SKM-1 (cell line): Measurements from ENCODE around the gene DRD4.
"Not testable (repeated sequence)": the region's sequence is repeated elsewhere in the genome, so short reads cannot be mapped to it uniquely, and the experiment has no call there.

ENCODE experiments used
- DNase-seq: peaks from one replicate; lab custom pipeline; 2025; ENCODE audit not compliant: unreplicated experiment; lab: John Stamatoyannopoulos, UW

The DRD4 gene

DNA sequence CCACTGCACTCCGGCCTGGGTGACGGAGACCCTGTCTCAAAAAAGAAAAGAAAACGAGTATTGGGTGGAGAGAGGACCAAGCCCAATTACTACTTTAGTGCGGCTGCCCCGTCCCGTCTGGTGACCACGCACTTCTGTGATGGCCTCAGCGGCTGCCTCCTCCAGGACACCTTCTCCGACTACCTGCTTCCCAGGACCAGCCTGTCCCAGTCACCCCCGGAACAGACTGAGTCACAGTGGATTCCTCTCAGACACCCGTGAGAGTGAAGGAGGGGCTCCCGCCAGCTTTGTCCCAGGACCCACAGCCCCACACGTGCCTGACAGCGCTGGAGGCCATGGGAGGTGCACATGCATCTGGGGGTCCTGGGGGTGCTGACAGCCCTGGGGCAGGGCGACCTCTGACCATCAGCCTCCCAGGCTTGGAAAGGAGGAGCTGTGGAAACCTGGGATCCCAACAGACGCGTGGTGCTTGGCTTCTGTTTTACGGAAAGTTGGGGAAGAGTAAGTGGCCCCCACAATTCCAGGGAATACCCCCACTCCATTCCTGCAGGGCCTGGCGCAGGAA, 4.8 kb downstream of the DRD4 start:
- no peak for DNase-seq

DNA sequence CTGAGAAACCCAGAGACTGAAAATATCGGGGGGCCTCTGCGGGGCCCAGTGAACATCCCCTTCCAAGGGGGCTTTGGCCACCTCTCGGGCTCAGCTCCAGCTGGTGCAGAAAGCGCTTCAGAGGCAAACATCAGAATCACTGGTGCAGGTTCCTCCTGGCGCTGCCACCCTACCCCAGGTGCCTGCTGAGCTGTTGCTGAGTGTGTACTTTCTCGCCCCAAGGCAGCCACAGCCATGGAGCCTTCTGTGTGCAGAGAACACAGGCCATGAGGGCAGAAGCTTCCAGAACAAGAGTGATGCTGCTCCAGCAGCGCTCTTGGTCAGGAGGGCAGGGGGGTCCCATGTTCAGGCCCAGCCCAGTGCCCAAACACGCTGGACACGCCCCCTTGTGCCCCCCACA, 6.3 kb downstream of the DRD4 start:
- no peak for DNase-seq

DNA sequence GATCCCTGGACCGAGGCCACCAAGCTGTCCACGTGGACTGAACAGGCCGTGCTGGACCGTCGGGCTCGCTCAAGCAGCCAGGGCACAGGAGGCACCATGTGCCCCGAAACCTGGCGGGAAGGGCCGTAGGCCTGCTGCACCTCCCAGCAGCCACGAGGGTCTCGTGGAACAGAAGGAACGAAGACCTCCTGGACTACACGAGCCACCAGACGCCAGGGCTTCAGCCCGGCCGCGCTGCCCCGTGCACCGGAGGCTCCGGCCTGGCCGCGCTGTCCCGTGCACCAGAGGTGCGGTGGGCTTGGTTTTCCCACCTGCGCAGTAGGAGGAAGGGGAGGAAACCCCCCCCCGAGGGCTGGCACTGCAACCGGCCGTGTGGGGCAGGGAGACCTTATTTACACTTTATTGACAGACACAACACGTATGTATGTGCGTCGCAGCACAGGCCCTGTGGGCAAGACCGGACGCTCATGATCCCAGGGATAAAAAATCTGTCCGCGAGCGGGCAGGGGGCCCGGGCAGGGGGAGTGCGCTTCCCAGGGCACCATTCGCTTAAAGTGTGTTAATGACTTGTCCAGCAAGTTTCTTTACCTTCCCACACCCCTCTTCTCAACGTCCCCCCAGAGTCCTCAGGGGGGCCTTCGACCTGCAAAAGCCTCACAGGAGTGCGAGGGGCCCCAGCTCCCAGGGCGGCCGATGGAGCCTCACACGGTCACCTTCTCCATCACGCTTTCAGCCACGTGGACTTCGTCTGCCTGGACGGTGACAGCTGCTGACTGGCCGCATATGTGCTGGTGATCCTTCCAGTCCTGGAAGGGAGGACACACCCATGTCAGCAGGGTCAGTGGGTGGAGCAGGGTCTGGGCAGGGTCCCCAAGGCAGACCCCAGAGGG, 7.0 kb downstream of the DRD4 start:
- DNase-seq: no peak

DNA sequence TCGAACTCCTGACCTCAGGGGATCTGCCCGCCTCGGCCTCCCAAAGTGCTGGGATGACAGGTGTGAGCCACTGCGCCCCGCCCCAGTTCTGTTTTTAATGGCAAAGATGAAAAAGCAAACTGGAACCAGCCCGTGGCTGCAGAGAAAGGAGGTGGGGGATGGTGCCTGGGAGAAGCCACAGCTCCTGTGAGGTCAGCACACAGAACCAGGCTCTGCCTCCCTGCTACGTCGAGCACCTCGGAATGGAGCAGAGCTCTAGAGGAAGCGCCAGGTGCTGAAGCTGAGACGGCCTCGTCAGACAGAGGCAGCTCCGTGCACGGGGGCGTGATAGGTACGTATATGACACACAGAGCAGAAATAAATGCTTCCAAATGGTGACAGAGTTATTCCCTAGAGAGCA, 8.5 kb downstream of the DRD4 start:
- no peak for DNase-seq

DNA sequence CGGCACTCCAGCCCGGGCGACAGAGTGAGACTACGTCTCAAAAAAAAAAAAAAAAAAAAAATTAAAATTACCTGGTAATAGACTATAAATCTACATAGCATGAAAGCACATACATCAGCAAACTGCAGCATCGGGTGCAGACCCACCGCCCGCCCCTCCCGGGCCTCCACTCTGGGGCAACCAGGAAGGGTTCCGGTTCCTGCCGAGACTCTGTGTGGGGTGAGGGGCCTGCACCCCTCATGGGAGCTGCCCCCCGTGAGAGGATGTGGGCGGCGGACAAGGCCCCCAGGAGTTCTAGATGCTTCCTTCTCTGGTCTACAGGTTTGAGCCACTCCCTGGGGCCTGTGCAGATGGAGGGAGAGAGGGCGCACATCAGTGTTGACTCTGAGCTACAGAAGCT, 9.1 kb downstream of the DRD4 start:
- no peak for DNase-seq

DNA sequence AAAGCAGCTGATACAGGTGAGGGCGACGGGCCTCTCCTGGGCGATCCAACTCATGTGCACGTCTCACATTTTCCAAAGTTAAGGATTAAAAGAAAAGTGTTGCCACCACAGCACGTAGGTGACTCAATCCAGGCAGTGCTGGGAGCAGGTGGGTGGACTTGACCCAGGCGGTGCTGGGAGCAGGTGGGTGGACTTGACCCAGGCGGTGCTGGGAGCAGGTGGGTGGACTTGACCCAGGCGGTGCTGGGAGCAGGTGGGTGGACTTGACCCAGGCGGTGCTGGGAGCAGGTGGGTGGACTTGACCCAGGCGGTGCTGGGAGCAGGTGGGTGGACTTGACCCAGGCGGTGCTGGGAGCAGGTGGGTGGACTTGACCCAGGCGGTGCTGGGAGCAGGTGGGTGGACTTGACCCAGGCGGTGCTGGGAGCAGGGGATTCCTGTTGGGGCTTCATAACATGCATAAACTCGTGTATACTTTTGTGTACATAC, 10.6 kb downstream of the DRD4 start:
- not testable (repeated sequence) for DNase-seq

DNA sequence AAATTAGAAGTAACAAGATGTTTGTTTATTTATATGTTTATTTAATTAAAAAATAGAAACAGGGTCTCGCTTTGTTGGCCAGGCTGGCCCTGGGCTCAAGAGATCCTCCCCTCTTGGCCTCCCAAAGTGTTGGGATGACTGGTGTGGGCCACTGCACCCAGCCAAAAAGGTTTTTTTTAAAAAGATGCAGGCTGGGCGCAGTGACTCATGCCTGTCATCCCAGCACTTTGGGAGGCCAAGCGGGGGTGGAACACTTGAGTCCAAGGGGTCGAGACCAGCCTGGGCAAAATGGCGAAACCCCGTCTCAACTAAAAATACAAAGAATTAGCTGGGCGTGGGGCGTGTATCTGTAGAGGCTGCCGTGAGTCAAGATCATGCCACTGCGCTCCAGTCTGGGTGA, 13.4 kb downstream of the DRD4 start:
- no peak for DNase-seq

DNA sequence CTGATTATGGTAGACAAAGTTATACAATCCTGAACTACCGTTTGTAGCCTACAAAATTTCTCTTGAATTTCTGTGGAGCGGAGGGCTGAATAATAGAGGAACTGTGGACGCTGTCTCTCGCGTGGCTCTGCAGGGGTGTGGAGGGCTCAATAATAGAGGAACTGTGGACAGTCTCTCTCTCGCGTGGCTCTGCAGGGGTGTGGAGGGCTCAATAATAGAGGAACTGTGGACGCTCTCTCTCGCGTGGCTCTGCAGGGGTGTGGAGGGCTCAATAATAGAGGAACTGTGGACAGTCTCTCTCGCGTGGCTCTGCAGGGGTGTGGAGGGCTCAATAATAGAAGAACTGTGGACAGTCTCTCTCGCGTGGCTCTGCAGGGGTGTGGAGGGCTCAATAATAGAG, 16.1 kb downstream of the DRD4 start:
- not testable (repeated sequence) for DNase-seq

DNA sequence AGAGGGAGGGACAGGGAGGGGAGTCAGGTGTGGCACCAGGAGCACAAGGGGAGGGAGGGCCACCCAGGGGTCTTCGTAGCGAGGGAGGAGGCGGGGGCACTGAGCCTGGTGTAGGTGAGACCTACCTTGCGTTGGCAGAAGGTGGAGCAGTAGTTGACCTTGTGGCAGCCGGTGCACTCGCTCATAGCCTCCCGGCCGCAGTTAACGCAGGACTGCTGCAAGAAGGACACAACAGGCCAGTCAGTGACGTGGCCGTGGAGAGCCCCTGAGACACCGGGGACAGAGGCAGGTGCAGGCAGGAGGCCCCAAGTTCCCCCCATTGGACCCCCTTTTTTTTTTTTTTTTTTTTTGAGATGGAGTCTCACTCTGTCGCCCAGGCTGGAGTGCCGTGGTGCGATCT, 16.8 kb downstream of the DRD4 start:
- DNase-seq: no peak

DNA sequence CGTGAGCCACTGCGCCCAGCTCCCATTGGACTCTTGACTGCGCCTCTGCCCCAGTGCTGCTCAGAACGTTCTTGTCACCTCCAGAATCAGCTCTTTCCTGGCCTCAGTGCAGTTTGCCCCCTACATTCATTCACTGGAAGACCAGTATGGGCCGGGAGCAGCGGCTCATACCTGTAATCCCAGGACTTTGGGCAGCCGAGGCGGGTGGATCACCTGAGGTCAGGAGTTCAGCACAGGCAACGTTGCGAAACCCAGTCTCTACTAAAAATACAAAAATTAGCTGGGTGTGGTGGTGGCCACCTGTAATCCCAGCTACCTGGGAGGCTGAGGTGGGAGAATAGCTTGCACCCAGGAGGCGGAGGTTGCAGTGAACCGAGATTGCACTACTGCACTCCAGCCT, 17.4 kb downstream of the DRD4 start:
- not testable (repeated sequence) for DNase-seq

DNA sequence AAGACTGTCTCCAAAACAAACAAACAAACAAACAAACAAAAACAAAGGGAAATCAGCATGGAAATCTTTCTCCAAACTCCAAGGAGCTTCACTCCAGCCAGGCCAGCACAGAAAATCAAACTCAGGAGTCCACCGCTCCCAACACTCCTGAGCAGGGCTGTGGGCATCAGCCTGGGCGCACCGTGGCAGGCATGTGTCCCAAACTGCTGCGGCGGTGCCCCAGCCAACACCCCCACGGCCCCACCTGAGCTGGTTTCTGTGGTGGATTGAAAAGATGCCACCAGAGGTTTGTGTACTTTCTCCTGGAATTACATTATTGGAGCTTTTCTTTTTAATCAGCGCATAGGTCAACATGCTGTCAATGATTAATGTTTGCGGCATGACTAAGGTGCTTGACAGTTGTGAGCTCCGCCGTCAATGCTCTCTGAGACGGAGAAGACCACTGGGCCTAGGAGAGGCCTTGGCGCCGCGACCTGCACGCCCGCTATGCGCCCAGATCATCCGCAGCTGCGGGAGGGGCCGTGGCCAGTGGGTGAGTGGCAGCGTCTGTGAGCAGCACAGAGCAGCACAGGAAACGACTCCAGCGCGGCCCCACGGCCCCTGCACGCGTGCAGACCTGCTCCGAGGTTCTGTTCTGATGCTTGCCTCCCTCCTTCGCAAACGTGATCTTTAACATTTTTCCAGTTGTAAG, 18.1 kb downstream of the DRD4 start:
- DNase-seq: no peak

DNA sequence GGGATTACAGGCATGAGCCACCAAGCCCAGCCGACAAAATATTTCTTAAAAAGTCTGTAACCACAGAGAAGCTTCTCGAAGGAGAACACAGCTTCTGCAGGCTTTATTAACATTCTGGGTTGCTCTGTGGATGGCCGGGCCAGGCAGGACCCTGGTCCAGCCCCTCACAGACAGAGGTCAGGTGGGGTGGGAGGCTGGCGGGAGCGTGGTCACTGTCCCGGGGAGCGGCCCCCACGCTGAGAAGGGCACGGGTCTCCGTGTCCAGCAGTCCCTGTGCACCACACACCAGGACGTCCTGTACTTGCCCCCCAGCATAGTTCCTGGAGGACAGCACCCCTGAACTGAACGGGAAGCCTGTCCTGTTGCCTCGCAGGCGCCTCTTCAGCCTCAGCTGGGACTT, 19.4 kb downstream of the DRD4 start:
- no peak for DNase-seq

DNA sequence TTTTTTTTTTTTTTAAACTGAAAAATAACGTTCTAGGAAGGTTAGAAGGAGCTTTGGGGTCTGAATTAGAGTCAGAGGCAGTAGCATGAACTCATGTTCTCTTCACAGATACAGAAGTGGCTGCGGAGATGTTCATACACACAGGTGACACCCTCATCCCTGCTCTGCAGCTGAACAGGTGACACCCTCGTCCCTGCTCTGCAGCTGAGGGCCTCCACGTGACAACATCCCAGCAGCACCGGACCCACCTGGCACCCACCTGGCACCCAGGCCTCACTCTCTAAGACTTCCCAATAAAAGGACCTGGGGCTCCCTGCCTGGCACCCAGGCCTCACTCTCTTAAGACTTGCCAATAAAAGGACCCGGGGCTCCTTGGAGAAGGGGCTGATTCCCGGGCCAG, 19.8 kb downstream of the DRD4 start:
- DNase-seq: no peak

DNA sequence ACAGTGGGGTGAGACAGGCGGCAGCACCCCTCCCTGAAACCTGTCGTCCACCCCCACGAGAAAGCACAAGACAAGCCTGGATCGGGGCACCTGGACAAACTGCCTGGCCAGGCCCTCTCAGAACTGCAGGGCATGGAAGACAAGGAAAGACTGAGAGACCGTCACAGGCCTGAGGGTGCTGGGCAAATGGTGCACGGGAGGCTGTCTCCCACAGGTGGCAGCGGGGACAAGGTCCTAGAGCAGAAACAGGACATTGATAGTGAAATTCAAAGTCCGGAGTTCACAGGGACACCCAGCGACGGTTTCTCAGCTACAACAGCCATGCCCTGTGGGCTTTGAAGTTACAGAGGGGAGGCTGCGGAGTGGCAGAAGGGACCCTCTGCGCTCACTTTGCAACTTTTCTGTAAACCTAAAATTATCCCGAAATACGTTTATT, 20.6 kb downstream of the DRD4 start:
- no peak for DNase-seq

DNA sequence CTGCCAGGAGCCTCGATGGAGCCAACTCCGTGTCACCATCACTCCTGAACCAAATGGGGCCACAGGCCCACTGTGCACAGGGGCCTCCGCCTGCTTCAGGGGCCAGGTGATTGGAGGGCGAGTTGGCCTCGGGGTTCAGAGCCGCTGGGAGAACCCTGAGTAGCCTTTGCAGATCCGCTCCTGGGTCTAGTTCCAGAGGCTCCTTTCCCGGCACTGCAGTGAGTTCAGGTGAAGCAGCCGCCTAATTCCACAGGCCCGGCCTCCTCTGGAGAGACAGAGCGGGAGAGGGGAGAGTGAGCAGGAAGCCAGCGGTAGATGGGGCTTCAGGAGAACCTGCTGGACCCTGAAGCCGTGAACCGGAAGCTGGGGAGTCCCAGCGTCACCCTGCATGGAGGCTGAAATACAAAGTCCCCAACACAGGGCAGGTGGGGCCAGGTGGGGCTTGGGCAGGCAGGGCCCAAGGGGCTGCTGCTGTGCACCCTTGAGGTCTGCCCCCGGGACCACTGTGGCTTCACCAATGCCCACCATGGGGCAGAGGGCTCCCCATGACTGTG, 22.5 kb downstream of the DRD4 start:
- no peak for DNase-seq

DNA sequence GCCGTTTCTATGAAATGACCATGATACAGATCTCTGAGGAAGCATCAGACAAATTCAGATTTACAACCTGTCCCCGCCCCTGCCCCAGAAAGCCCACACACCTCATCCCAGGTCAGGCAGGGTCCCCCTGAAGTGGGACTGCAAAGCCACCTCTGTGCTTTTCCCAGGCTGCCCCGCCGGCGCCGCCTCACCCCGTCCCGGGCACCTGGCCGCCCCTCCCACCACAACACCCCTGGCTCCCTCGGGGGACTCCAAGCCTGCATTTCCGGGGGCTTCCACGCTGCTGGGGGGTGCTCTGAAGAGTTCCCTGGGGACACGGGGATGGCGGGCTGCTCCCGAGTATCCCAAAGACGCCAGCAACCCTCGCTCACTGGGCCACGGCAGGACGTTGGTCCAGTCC, 23.2 kb downstream of the DRD4 start:
- DNase-seq: no peak

DNA sequence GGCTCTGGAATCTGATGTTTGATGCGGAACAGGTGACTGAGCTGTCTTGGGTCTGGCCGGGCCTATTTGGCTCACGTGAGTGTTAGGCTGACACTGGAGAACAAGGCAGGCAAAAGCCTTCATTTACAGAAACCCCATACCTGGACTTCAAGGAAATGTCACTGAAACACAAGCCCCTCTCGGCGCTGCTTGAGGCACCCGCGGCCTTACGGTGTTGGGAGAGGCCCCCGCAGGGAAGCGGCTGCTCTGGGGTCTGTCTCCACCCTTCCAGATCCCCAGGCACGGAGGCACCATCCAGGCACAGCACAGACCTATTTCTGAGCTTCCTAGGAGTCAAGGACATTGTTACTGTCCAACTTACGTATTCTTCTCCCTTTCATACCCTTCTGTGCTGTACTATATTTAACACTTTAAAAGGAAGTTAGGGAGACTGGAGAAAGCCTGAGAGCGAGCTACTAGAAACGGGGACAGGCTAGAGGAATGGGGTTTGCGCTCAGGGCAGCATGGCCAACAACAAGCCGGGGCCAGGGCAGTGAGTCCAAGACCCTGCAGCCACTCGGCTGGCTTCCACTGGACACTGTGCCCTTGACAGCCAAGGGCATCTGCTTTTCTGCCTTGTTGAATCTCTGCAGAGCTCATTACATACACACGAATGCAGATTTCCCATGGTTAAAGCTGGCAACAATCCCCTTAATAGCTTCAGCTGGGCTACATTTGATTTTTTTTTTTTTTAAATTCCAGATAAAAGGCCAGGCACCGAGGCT, 23.8 kb downstream of the DRD4 start:
- DNase-seq: no peak

DNA sequence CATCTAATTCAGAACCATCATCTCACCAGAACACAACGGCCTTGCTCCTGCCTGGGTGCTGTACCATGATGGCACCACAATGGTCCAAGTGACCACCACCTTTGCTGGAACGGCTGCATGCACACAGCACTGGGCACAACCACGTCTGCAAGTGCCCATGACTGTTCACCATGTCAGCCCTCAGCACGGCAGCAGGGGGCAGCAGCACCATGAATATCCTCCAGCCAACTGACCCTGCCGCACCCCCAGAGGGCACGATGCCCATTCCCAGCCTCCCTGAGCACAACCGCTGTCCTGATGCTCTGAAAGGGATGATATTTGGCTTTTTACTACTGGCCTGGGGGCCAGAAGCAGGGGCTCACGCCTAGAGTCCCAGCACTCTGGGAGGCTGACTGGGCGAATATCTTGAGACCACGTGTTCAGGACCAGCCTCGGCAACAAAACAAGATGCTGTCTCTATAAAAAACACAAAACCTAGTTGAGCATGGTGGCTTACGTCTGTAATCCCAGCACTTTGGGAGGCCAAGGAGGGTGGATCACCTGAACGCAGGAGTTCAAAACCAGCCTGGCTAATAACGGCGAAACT, 25.7 kb downstream of the DRD4 start:
- no peak for DNase-seq

DNA sequence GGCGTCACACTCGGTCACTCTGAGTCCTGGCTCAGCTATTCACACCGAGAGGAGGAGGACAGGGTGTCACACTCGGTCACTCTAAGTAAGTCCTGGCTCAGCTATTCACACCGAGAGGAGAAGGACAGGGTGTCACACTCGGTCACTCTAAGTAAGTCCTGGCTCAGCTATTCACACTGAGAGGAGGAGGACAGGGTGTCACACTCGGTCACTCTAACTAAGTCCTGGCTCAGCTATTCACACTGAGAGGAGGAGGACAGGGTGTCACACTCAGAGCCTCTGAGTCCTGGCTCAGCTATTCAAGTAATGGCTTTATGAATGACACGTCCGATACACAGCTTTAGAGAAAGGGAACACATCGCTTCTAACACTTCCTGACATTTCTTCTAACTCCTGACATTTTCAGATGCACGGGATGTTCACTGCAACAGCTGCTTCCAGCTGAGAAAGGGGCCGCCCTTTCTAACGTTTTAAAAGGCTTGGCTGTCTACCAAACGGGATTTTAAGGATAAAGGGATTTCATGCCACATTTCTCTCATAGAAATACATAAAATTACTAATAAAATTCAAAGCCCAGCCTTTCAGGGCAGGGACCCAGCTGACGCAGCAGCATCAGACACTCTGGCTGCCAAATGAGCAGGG, 28.1 kb downstream of the DRD4 start:
- DNase-seq: no peak

DNA sequence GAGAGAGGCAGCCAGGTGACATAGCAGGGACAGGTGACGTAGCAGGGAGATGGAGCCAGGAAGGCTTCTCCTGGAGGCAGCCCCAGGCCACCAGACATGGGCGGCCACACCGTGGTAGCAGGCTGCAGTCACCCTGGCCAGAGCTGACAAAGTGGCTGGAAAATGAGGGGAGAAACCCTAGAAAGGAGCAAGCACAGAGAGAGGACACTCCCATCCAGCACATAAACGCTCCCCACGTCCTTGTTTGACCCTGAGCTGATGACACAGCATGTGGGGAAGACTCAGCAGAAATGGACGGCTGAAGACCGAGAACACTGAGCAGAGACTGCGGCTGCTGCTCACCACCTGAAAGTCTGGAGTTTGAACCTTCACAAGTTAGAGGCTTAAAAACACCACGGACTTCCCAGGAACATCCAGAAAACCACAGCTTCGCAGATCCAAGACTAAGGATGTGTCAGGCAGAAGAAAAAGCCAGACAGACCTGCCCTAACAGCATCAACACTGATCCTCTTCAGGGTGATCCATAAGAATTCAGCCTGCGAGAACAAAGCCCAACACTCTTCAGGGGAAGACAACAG, 28.7 kb downstream of the DRD4 start:
- DNase-seq: no peak
